ENCODE measurements around the gene GREM2. TPM values are rescaled to one million over a fixed set of nuclear protein-coding genes. Genes with fewer than 3 reads are reported as not detected.

GREM2 gene
- total RNA-seq, 1 experiment from 2014 or later = not detected

GRCh38 chr1:240496941-240497340 lies 115.0 kb downstream of the GREM2 start:
- Histone ChIP-seq H3K79me1 (ENCODE audit: insufficient read depth, low read depth, low read length, poor library complexity, severe bottlenecking) (no peaks in the 10 kb centered on the region), H2BK5ac (ENCODE audit: insufficient read length, low read length) (no peak overlapping the region), H2AK5ac (ENCODE audit: insufficient read length, low read length) (no peak overlapping the region), H3K9ac (ENCODE audit: extremely low read depth, insufficient read length, low read length) (no peak overlapping the region), H3K14ac (ENCODE audit: insufficient read depth, low read length) (no peak overlapping the region), H3K4ac (ENCODE audit: low read depth, low read length) (no peak overlapping the region), H2AFZ (ENCODE audit: low read length) (no peak overlapping the region), H4K8ac (replicated peaks; ENCODE audit: insufficient read length, low read depth, low read length) (no peak overlapping the region), H2BK15ac (ENCODE audit: low read depth, low read length) (no peak overlapping the region), H2BK20ac (ENCODE audit: low read depth, low read length, poor library complexity, severe bottlenecking) (no peak overlapping the region), H3K18ac (ENCODE audit: insufficient read length, low read depth, low read length) (no peak overlapping the region), H3K27ac (ENCODE audit: insufficient read length, low read depth, low read length) (no peak overlapping the region), H2BK12ac (ENCODE audit: insufficient read length, low read depth, low read length) (no peak overlapping the region), H2BK120ac (ENCODE audit: low read depth, low read length, poor library complexity, severe bottlenecking) (no peak overlapping the region), H3T11ph (ENCODE audit: low read length) (no peak overlapping the region), H3K4me2 (ENCODE audit: insufficient read depth, insufficient read length, low read length) (no peak overlapping the region), H4K91ac (ENCODE audit: insufficient read length, low read depth, low read length) (no peak overlapping the region), H3K23me2 (ENCODE audit: insufficient read length, low read depth, low read length, poor library complexity, severe bottlenecking) (peaks cover 5% of the 10 kb centered on the region), H4K20me1 (ENCODE audit: control insufficient read depth, insufficient read depth, insufficient read length) (no peaks in the 10 kb centered on the region), H3K56ac (ENCODE audit: insufficient read length, low read depth, low read length) (no peak overlapping the region), H3K79me2 (ENCODE audit: insufficient read depth, low read length) (no peaks in the 10 kb centered on the region), H3K23ac (ENCODE audit: insufficient read length, low read depth, low read length) (no peak overlapping the region), H3K9me3 (ENCODE audit: control insufficient read depth, low read depth, low read length) (no peaks in the 10 kb centered on the region), H3K27me3 (ENCODE audit: insufficient read depth, low read length) (no peaks in the 10 kb centered on the region; the same call in 1 of the 2 replicates), H3K4me1 (ENCODE audit: insufficient read depth, low read length) (0 out of 2 replicates have a peak, but pooled peaks cover 5% of the 10 kb centered on the region), H4K5ac (ENCODE audit: insufficient read length, low read depth, low read length) (no peak overlapping the region)
- no peaks in the 10 kb centered on the region for H3K9me3 Mint-ChIP-seq
- peaks cover 16% of the 10 kb centered on the region for H3K27me3 Mint-ChIP-seq (ENCODE audit: low read depth)
- no peak overlapping the region for H3K4me3 Mint-ChIP-seq
- no peak for DNase-seq
- no peak overlapping the region for H3K27ac Mint-ChIP-seq
- peaks cover 0 to 4% of the 10 kb centered on the region in 2 experiments; a peak in 1 of 4 replicates for H3K4me1 Mint-ChIP-seq
- TF ChIP-seq, protein P1, sequence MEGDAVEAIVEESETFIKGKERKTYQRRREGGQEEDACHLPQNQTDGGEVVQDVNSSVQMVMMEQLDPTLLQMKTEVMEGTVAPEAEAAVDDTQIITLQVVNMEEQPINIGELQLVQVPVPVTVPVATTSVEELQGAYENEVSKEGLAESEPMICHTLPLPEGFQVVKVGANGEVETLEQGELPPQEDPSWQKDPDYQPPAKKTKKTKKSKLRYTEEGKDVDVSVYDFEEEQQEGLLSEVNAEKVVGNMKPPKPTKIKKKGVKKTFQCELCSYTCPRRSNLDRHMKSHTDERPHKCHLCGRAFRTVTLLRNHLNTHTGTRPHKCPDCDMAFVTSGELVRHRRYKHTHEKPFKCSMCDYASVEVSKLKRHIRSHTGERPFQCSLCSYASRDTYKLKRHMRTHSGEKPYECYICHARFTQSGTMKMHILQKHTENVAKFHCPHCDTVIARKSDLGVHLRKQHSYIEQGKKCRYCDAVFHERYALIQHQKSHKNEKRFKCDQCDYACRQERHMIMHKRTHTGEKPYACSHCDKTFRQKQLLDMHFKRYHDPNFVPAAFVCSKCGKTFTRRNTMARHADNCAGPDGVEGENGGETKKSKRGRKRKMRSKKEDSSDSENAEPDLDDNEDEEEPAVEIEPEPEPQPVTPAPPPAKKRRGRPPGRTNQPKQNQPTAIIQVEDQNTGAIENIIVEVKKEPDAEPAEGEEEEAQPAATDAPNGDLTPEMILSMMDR (conservative IDR thresholded peaks at IDR 0.05) = no peak
- no CpG with 5 or more reads among the region's 5 CpGs for WGBS (ENCODE audit: extremely low coverage, insufficient read length, low lambda C conversion rate)
- H3K36me3 Mint-ChIP-seq (ENCODE audit: insufficient read depth in 1 of 3, low read depth in 3 of 3) = no peaks in the 10 kb centered on the region
